ENCODE measurements around the gene JARID2.
"Not testable (repeated sequence)": the region's sequence is repeated elsewhere in the genome, so short reads cannot be mapped to it uniquely, and the experiment has no call there.

JARID2 gene

GRCh38 chr6:15319677-15320076 is 73.8 kb downstream of the JARID2 start:
- no peak overlapping the region for H2AFZ ChIP-seq
- H3K4me1 ChIP-seq: peaks cover 5% of the 10 kb centered on the region
- H3K4me2 ChIP-seq (ENCODE audit: low read length): no peak overlapping the region
- H3K27me3 ChIP-seq (ENCODE audit: control insufficient read depth, insufficient read depth, low read length): no peaks in the 10 kb centered on the region
- H3K9me3 ChIP-seq (ENCODE audit: control insufficient read depth, low read length): no peaks in the 10 kb centered on the region
- H3K4me3 ChIP-seq (ENCODE audit: low read depth, low read length): no peak overlapping the region
- no peaks in the 10 kb centered on the region for H3K36me3 ChIP-seq (ENCODE audit: control insufficient read depth, insufficient read depth, low read length)
- no peak for TF ChIP-seq CTCF (IDR thresholded peaks at IDR 0.05)
- H3K79me2 ChIP-seq: peaks cover 32% of the 10 kb centered on the region
- H3K27ac ChIP-seq: no peak overlapping the region
- no peak overlapping the region for H3K9ac ChIP-seq

GRCh38 chr6:15320693-15321092 is 74.8 kb downstream of the JARID2 start:
- H3K4me3 ChIP-seq (ENCODE audit: low read depth, low read length): no peak overlapping the region
- no peak overlapping the region for H3K4me2 ChIP-seq (ENCODE audit: low read length)
- no peaks in the 10 kb centered on the region for H3K27me3 ChIP-seq (ENCODE audit: control insufficient read depth, insufficient read depth, low read length)
- no peak for TF ChIP-seq CTCF (IDR thresholded peaks at IDR 0.05)
- no peaks in the 10 kb centered on the region for H3K9me3 ChIP-seq (ENCODE audit: control insufficient read depth, low read length)
- H3K36me3 ChIP-seq (ENCODE audit: control insufficient read depth, insufficient read depth, low read length): no peaks in the 10 kb centered on the region
- no peak overlapping the region for H3K9ac ChIP-seq
- no peak overlapping the region for H2AFZ ChIP-seq
- no peak overlapping the region for H3K27ac ChIP-seq
- H3K79me2 ChIP-seq: peaks cover 34% of the 10 kb centered on the region
- H3K4me1 ChIP-seq: peaks cover 5% of the 10 kb centered on the region

- Histone ChIP-seq H3K4me2 (ENCODE audit: low read length) (no peak overlapping the region), H2AFZ (no peak overlapping the region), H3K4me3 (ENCODE audit: low read depth, low read length) (no peak overlapping the region), H3K79me2 (peaks cover 36% of the 10 kb centered on the region), H3K27me3 (ENCODE audit: control insufficient read depth, insufficient read depth, low read length) (no peaks in the 10 kb centered on the region), H3K27ac (no peak overlapping the region), H3K4me1 (peaks cover 13% of the 10 kb centered on the region), H3K9me3 (ENCODE audit: control insufficient read depth, low read length) (no peaks in the 10 kb centered on the region), H3K36me3 (ENCODE audit: control insufficient read depth, insufficient read depth, low read length) (no peaks in the 10 kb centered on the region), H3K9ac (no peak overlapping the region)
- no peak for TF ChIP-seq CTCF (IDR thresholded peaks at IDR 0.05)
Observed at GRCh38 chr6:15322184-15322583, 76.3 kb downstream of the JARID2 start.

- Histone ChIP-seq H3K4me1 (peaks cover 17% of the 10 kb centered on the region), H3K27ac (no peak overlapping the region), H3K9ac (no peak overlapping the region), H3K4me3 (ENCODE audit: low read depth, low read length) (no peak overlapping the region), H3K79me2 (peaks cover 37% of the 10 kb centered on the region), H3K36me3 (ENCODE audit: control insufficient read depth, insufficient read depth, low read length) (no peaks in the 10 kb centered on the region), H3K27me3 (ENCODE audit: control insufficient read depth, insufficient read depth, low read length) (no peaks in the 10 kb centered on the region), H2AFZ (no peak overlapping the region), H3K9me3 (ENCODE audit: control insufficient read depth, low read length) (no peaks in the 10 kb centered on the region), H3K4me2 (ENCODE audit: low read length) (no peak overlapping the region)
- TF ChIP-seq CTCF (IDR thresholded peaks at IDR 0.05): no peak
Observed at GRCh38 chr6:15322781-15323536, 77.1 kb downstream of the JARID2 start.

DNA sequence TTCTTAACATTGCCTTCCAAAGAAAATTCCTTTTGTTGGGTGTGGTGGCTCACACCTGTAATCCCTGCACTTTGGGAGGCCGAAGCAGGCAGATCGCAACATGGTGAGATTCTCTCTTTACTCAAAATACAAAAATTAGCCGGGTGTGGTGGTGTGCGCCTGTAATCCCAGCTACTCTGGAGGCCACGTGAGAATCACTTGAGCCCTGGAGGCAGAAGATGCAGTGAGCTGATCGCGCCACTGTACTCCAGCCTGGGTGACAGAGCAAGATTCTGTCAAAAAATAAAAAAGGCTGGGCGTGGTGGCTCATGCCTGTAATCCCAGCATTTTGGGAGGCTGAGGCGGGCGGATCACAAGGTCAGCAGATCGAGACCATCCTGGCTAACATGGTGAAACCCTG is 77.7 kb downstream of the JARID2 start:
- H3K4me3 ChIP-seq (ENCODE audit: low read depth, low read length); H3K9me3 ChIP-seq (ENCODE audit: control insufficient read depth, low read length); H3K27ac ChIP-seq; H3K9ac ChIP-seq; H3K4me2 ChIP-seq (ENCODE audit: low read length); H3K27me3 ChIP-seq (ENCODE audit: control insufficient read depth, insufficient read depth, low read length); H2AFZ ChIP-seq; H3K36me3 ChIP-seq (ENCODE audit: control insufficient read depth, insufficient read depth, low read length): not testable (repeated sequence)
- H3K79me2 ChIP-seq: peaks cover 39% of the 10 kb centered on the region
- H3K4me1 ChIP-seq: peaks cover 15% of the 10 kb centered on the region

Data from parathyroid adenoma (tissue), 2 donors.